HUES6 (cell line): ENCODE results near the gene S100A2.

Source experiments
- H3K27ac ChIP-seq: 2 replicates; pipeline ENCODE4 v1.7.0; 2013; ENCODE audit warnings: low read depth, mild to moderate bottlenecking, low read length, inconsistent platforms
- H3K27me3 ChIP-seq: 2 replicates; pipeline ENCODE4 v1.6.1; 2013; ENCODE audit warnings: low read length; ENCODE audit not compliant: control insufficient read depth, insufficient read depth
- H3K36me3 ChIP-seq: 2 replicates; pipeline ENCODE4 v1.6.1; 2013; ENCODE audit warnings: low read length; ENCODE audit not compliant: control insufficient read depth, insufficient read depth
- H3K4me1 ChIP-seq: 2 replicates; pipeline ENCODE4 v1.6.1; 2013; ENCODE audit warnings: low read length; ENCODE audit not compliant: control insufficient read depth, insufficient read depth
- H3K4me3 ChIP-seq: 2 replicates; pipeline ENCODE4 v1.5.1; 2013; ENCODE audit warnings: low read depth, low read length
- H3K9ac ChIP-seq: one replicate; pipeline ENCODE4 v1.6.1; 2013; ENCODE audit warnings: mild to moderate bottlenecking, low read length
- H3K9me3 ChIP-seq: 2 replicates; pipeline ENCODE4 v1.6.1; 2013; ENCODE audit warnings: low read depth, low read length; ENCODE audit not compliant: control insufficient read depth, insufficient read depth

Gene S100A2

DNA sequence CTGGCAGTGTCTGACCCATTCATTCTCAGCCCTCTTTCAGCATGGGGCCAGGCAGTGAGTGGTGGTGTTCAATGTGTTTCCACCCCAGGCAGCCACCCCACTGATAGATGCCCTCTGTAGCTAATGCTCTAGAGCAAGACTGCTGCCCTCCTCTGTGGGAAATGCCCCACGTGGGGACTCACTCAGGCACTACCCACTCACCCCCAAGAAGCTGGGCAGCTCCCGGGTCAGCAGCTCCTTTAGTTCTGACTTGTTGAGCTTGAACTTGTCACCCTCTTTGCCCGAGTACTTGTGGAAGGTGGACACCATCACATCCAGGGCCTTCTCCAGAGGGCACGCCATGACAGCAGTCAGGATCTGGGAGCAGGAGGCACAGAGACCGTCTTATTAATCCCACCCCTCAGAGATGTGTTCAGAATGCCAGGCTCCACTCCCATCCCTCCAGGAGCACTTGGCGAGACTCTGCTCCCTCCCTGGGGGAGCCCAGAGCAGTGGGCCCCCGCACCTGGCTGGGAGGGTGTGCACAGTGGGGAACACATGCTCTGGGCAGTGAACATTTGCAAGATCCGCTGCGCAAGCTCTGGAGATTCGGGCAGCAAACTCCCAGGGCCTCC is 21.1 kb downstream of the S100A2 start:
- Histone ChIP-seq H3K9me3 (no peaks in the 10 kb centered on the region), H3K4me1 (peaks cover 52% of the 10 kb centered on the region), H3K27me3 (no peaks in the 10 kb centered on the region), H3K9ac (peak overlapping the region; percentile 48), H3K27ac (no peak overlapping the region), H3K4me3 (peak overlapping the region; percentile 37; the same call in 1 of the 2 replicates), H3K36me3 (no peaks in the 10 kb centered on the region)

DNA sequence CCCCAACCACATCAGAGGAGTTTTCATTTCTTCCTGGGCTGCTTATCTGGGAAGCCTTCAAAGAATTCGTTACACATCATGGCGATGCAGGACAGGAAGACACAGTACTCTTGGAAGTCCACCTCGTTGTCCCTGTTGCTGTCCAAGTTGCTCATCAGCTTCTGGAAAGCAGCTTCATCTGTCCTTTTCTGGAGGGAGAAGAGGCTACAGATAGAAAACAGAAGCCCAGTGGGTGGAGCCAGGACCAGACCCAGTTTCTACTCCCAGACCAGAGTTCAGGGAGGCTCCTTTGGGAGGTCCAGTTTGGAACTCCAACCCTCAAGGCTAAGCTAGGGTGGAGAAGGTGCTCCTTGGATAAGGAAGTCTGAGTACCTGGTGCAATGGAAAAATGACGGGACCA is 21.9 kb downstream of the S100A2 start:
- Histone ChIP-seq H3K27ac (no peak overlapping the region), H3K9me3 (no peaks in the 10 kb centered on the region), H3K4me1 (peaks cover 44% of the 10 kb centered on the region), H3K9ac (no peak overlapping the region), H3K27me3 (no peaks in the 10 kb centered on the region), H3K36me3 (no peaks in the 10 kb centered on the region), H3K4me3 (no peak overlapping the region)

DNA sequence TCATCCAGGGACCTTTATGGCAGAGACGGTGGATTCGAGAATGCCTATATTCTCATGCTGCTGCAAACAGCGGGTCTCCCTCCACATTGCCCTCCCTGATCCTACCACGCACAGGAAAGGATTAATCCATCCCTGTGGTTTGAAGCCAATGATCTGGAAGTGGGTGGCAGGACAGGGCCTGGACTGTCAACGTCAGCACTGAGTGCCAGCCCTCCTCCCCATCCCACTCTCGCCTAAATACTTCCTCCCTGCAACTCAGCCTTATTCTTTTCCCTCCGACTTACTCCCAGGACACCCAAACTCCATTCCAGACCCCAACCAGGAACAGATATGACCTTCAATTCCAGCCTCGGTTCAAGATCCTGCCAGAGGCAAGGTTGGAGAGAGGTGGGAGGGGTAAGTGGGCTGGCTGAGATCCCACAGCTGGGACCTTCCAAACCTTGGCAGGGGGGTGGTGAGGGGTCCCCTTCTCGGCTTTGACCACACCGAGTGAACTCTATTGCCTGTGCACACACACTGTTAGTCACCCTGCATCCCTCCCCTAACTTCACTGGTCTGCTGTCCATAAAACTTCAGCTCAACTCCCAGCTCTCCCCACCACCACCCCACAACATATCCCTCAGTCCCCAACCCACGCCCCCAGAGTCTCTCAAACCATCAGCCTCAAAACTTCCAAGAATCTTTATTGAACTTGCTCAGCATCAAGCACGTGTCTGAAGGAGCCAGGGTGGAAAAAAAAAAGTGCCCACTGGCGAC is 22.5 kb downstream of the S100A2 start:
- peaks cover 42% of the 10 kb centered on the region for H3K4me1 ChIP-seq
- H3K36me3 ChIP-seq: no peaks in the 10 kb centered on the region
- H3K27me3 ChIP-seq: no peaks in the 10 kb centered on the region
- H3K27ac ChIP-seq: no peak overlapping the region
- H3K4me3 ChIP-seq: no peak overlapping the region
- no peaks in the 10 kb centered on the region for H3K9me3 ChIP-seq
- H3K9ac ChIP-seq: no peak overlapping the region

DNA sequence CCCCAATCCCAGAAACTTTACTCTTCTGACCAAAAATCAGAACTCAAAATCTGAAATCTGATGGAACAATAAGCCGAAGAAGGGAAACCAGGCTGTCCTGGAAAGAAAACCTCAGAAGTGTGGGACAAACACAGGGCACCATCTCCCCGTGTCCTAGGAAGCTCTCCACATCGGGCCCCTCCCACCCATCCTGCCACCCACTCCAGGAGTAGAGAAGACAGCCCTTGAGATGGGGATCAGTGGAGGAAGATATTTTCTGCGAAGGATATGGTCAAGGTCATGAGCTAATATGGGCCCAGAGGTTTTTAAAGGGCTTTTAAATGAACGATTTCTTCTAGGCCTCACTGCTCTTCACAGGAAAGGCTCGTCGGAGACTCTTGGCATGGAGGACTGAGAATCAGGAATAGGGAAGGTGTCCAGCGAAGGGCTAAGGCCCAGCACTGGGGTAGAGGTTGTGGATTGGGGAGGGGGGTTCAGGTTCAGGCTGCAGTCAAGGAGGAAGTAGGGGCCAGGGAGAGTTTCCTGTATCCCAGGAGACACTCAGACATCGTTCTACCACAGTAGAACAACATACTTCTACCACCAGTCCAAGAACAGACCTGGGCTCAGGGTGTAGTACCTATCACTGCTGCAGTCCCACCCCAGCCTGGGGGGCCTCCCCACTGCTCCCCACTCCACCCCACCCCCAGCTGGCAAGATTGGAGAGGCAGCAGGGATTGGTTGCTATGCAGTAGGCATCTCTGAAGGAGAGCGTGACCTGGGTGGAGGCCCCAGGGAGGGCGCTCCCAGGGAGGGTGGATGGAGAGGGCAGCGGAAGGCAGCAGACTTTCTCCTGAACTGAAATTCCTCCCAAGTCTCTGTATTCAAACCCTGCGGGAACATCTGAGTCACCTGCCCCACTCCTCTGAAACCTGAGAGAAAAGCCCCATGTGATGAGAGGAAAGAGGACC is 23.7 kb downstream of the S100A2 start:
- H3K9ac ChIP-seq: no peak overlapping the region
- H3K27ac ChIP-seq: no peak overlapping the region
- no peaks in the 10 kb centered on the region for H3K9me3 ChIP-seq
- no peaks in the 10 kb centered on the region for H3K36me3 ChIP-seq
- H3K4me1 ChIP-seq: peaks cover 34% of the 10 kb centered on the region
- H3K27me3 ChIP-seq: no peaks in the 10 kb centered on the region
- H3K4me3 ChIP-seq: no peak overlapping the region

DNA sequence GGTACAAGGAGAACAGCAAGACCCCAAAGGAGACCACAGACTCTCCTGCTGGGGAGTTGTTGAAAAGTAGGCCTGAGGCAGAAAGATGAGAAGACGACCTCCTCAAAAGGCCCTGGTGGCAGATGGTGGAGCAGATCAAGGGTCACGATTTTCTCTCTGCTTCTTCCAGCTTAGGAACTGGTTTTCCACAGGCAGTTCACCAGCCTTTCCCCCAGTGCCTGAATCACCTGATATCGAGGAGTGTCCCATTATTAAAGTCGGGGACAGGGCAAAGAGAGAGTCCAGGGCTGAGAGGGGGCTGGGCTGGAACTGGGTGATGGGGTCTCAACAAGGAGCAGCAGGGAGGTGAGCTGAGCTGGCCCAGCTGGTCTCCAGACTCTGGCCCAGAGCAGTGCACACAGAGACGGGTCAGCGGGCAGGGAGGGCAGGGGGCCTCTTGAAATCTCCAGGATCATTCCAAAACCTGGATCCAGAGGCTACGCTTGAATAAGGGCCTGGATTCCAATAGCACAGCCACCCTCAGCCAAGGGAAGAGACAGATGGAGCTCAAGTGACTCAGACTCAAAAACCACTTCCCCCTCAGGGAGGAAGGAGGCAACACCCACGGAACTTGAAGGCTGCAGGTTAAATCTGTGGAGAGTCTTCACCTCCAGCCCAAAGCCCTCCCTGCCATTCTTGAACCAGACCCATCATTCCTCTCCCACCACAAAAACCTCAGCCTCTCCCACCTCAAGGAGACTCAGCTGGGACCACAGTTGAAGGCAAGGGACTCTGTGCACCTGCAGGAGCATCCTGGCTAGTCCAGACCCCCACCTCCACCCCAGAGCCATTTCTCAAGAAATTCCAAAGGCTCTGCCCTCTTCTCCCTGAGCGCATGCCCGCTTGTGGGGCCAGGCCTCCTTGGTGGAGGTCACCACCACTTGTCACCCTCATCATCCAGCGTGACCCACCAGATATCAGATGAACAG is 25.0 kb downstream of the S100A2 start, which contains the start of gene S100A5:
Gene S100A5 (minus strand): TSS at position 541 of the 968 bp plus-strand sequence. CDS start 743 bp downstream, outside the sequence.
- H3K9me3 ChIP-seq: no peaks in the 10 kb centered on the region
- peaks cover 9% of the 10 kb centered on the region; the same call in 1 of the 2 replicates for H3K27me3 ChIP-seq
- no peaks in the 10 kb centered on the region for H3K36me3 ChIP-seq
- no peak within 1 kb of the TSS for H3K4me3 ChIP-seq
- no peak within 1 kb of the TSS for H3K27ac ChIP-seq
- H3K9ac ChIP-seq: no peak within 1 kb of the TSS
- peaks cover 32% of the 10 kb centered on the region for H3K4me1 ChIP-seq

- no peaks in the 10 kb centered on the region for H3K36me3 ChIP-seq
- no peak overlapping the region for H3K9ac ChIP-seq
- H3K4me3 ChIP-seq: no peak overlapping the region
- no peaks in the 10 kb centered on the region for H3K9me3 ChIP-seq
- H3K27me3 ChIP-seq: peaks cover 16% of the 10 kb centered on the region; the same call in 1 of the 2 replicates
- H3K27ac ChIP-seq: no peak overlapping the region
- peaks cover 27% of the 10 kb centered on the region for H3K4me1 ChIP-seq
These were observed 26.1 kb downstream of the S100A2 start for GRCh38 chr1:153539395-153540093.

DNA sequence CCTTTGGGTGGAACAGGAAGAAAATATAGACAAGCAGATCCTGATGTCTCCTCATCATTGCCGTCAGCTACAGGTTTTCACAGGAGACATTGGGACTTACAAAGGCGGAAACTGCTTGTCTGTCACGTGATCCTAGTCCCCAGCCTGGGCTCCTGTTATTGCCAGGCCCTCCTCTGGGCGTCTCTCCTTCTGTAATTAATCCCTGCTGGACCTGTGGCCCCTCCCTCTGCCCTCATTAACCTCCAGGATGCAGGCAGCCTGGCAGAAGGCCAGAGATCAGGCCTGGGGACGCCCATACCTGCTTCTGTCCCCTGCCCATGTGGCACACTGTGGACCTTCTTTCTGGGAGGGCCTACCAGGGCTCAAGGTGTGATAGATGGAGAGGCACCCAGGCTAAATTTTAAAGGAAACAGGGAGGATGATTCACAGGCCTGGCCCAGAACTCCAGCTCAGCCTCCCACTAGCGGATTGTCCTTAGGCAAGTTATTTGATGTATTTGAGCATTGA is 27.3 kb downstream of the S100A2 start:
- Histone ChIP-seq H3K9me3 (no peaks in the 10 kb centered on the region), H3K4me3 (no peak overlapping the region), H3K9ac (no peak overlapping the region), H3K4me1 (peaks cover 24% of the 10 kb centered on the region), H3K27me3 (peaks cover 16% of the 10 kb centered on the region; the same call in 1 of the 2 replicates), H3K36me3 (no peaks in the 10 kb centered on the region), H3K27ac (no peak overlapping the region)

DNA sequence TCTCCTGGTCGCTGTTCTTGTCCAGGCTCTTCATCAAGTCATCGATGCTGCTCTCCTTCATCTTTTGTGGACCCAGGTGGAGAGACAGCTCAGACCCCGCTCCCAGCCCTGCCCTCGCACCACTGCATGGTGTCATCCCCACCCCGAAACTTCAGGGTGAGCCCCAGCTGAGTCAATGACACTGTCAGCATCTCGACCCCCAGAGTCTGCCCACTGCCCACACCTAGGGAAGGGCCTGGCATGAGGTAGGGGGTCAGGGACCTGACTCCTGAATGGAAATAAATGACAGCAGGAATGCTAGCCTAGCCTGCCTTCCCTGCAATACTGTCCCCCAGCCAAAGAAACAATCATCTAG is 28.3 kb downstream of the S100A2 start:
- peaks cover 16% of the 10 kb centered on the region; the same call in 1 of the 2 replicates for H3K27me3 ChIP-seq
- H3K36me3 ChIP-seq: no peaks in the 10 kb centered on the region
- H3K27ac ChIP-seq: no peak overlapping the region
- no peak overlapping the region for H3K4me3 ChIP-seq
- H3K9me3 ChIP-seq: no peaks in the 10 kb centered on the region
- H3K4me1 ChIP-seq: peaks cover 33% of the 10 kb centered on the region
- no peak overlapping the region for H3K9ac ChIP-seq

DNA sequence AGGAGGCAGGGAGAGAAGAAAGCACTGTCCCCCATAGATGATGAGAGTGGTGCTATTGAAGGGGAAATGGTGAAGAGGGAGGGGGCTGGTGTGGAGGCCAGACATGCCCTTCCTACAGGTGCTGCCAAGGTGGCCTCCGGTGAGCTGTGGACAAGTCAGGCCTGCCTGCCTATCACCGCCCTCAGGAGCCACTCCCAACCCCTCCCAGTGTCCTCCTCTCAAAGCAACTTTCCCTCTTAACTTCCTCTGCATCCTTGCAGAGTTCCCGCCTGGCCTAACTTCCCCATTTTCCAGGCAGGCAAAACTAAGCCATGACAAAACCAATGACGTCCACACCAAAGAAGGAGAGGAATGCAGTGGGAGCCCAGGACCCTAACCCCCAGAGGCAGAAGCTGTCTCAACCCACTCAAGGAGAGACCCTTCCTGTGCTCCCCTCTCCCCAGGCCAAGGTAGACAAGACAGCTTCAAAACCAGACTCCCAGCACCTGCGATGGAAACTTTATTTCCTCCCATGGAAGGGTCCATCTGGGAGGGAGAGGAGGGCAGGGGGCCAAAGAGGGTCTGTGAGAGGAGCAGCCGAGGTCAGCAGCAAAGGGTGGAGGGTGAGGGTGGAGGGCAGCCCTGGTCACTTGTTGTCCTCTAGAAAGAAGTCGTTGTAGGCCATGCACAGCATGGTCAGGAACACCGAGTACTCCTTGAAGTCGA is 28.8 kb downstream of the S100A2 start:
- no peaks in the 10 kb centered on the region for H3K9me3 ChIP-seq
- no peaks in the 10 kb centered on the region for H3K36me3 ChIP-seq
- peak overlapping the region; percentile 55; the same call in 1 of the 2 replicates for H3K4me3 ChIP-seq
- peaks cover 34% of the 10 kb centered on the region for H3K4me1 ChIP-seq
- H3K27ac ChIP-seq: no peak overlapping the region
- H3K27me3 ChIP-seq: peaks cover 16% of the 10 kb centered on the region; the same call in 1 of the 2 replicates
- no peak overlapping the region for H3K9ac ChIP-seq
